AG08396 (cell line): ENCODE measurements around the gene GLDN.

Experiments
- DNase-seq: peaks from one replicate; pipeline ENCODE4 v3.0.0; 2012; ENCODE audit warnings: low spot score, mixed read lengths

GLDN gene

GRCh38 chr15:51322621-51323296, 18.7 kb upstream of the GLDN start:
- DNase-seq = no peak

- no peak for DNase-seq
Observed at GRCh38 chr15:51323749-51324148, 17.7 kb upstream of the GLDN start.

- DNase-seq = no peak
Observed at GRCh38 chr15:51325167-51325566, 16.3 kb upstream of the GLDN start.

- DNase-seq = no peak
Observed at GRCh38 chr15:51327081-51327480, 14.4 kb upstream of the GLDN start.

GRCh38 chr15:51328926-51329325, 12.5 kb upstream of the GLDN start:
- no peak for DNase-seq

GRCh38 chr15:51331141-51331540, 10.3 kb upstream of the GLDN start:
- no peak for DNase-seq

GRCh38 chr15:51332206-51333147, 9.0 kb upstream of the GLDN start:
- no peak for DNase-seq

GRCh38 chr15:51333571-51333970, 7.9 kb upstream of the GLDN start:
- DNase-seq = no peak

GRCh38 chr15:51334011-51334451, 7.4 kb upstream of the GLDN start:
- DNase-seq = no peak

GRCh38 chr15:51335087-51335486, 6.4 kb upstream of the GLDN start:
- DNase-seq = no peak

GRCh38 chr15:51335538-51336410, 5.7 kb upstream of the GLDN start:
- no peak for DNase-seq

- no peak for DNase-seq
Observed at GRCh38 chr15:51338496-51338895, 3.0 kb upstream of the GLDN start, which contains the start of gene CYP19A1. Gene CYP19A1, minus strand, starts transcription at chr15:51338596. Its CDS starts 95,684 bp downstream, at chr15:51242912.

- no peak for DNase-seq
Observed at GRCh38 chr15:51342227-51342999, 958 bp downstream of the GLDN start.

GRCh38 chr15:51343466-51343865, 2.0 kb downstream of the GLDN start:
- DNase-seq = no peak

- DNase-seq = no peak
Observed at GRCh38 chr15:51346136-51346535, 4.7 kb downstream of the GLDN start.

GRCh38 chr15:51348688-51349087, 7.2 kb downstream of the GLDN start:
- DNase-seq = no peak

GRCh38 chr15:51349156-51349844, 7.8 kb downstream of the GLDN start:
- no peak for DNase-seq

- no peak for DNase-seq
Observed at GRCh38 chr15:51350723-51351122, 9.3 kb downstream of the GLDN start.

- no peak for DNase-seq
Observed at GRCh38 chr15:51353976-51354375, 12.5 kb downstream of the GLDN start.

- no peak for DNase-seq
Observed at GRCh38 chr15:51355096-51355495, 13.6 kb downstream of the GLDN start.

- no peak for DNase-seq
Observed at GRCh38 chr15:51356147-51356546, 14.7 kb downstream of the GLDN start.
